ENCODE data around the gene CDKL1. TPM values are rescaled to one million over a fixed set of nuclear protein-coding genes. Genes with fewer than 3 reads are reported as not detected.

CDKL1 gene
- total and polyA plus RNA-seq, 2 donors (not counting 1 experiment from before 2014, with no cell fraction given) = 5.3 to 7.9 TPM

GRCh38 chr14:50353126-50353525 lies 43.6 kb downstream of the CDKL1 start:
- Histone ChIP-seq H3K4me1 (ENCODE audit: control insufficient read depth in 2 of 2, insufficient read depth in 2 of 2, low read length in 2 of 2) (no peaks in the 10 kb centered on the region), H3K4me3 (ENCODE audit: control extremely low read depth in 1 of 5, extremely low read depth in 1 of 5, insufficient read depth in 1 of 5, low read depth in 2 of 5, low read length in 4 of 5) (no peak overlapping the region), H3K79me2 (ENCODE audit: control insufficient read depth, insufficient read depth, low read length) (peaks cover 3% of the 10 kb centered on the region), H3K4me2 (replicated peaks; ENCODE audit: low read depth, low read length, poor library complexity, severe bottlenecking) (no peak overlapping the region), H3K9ac (ENCODE audit: low read length) (no peak overlapping the region), H2AFZ (ENCODE audit: insufficient read depth, low read depth, low read length, poor library complexity, severe bottlenecking) (no peak overlapping the region), H3K27ac (ENCODE audit: low read length in 2 of 2) (no peak overlapping the region), H3K36me3 (replicated peaks in 1 of 2; ENCODE audit: control extremely low read depth in 1 of 2, control insufficient read depth in 1 of 2, extremely low read depth in 1 of 2, insufficient read depth in 2 of 2, low read length in 1 of 2) (peaks cover 0 to 16% of the 10 kb centered on the region in 2 experiments), H4K20me1 (ENCODE audit: control insufficient read depth, insufficient read depth, low read length, poor library complexity, severe bottlenecking) (no peaks in the 10 kb centered on the region), H3K9me3 (ENCODE audit: control extremely low read depth in 1 of 3, control insufficient read depth in 2 of 3, insufficient read depth in 1 of 3, low read length in 2 of 3) (no peaks in the 10 kb centered on the region), H3K27me3 (replicated peaks in 1 of 4; ENCODE audit: control extremely low read depth in 1 of 4, control insufficient read depth in 3 of 4, insufficient read depth in 4 of 4, low read length in 3 of 4) (no peaks in the 10 kb centered on the region)
- WGBS (ENCODE audit: insufficient coverage) = 94% methylated on average over 2 of the region's 4 CpGs
- ChIA-PET POLR2A (no interaction called here), CTCF (no interaction called here)
- Mint-ChIP-seq H3K27ac (no peak overlapping the region), H3K9me3 (ENCODE audit: insufficient read depth) (no peaks in the 10 kb centered on the region), H3K27me3 (no peaks in the 10 kb centered on the region), H3K4me3 (no peak overlapping the region), H3K4me1 (peaks cover 1% of the 10 kb centered on the region)
- intact Hi-C loops (cut with micrococcal nuclease) = no loop called here
- TF ChIP-seq CTCF (IDR thresholded peaks at IDR 0.05) (no peak), EZH2 (IDR thresholded peaks at IDR 0.05; ENCODE audit: borderline replicate concordance, insufficient read depth, low read depth, low read length, poor library complexity, severe bottlenecking) (no peak)
- no peak for ATAC-seq (ENCODE audit: low read depth)
- no peak for DNase-seq

GRCh38 chr14:50352584-50352983 lies 44.1 kb downstream of the CDKL1 start:
- no peaks in the 10 kb centered on the region for H3K9me3 Mint-ChIP-seq (ENCODE audit: insufficient read depth)
- DNase-seq (no peak), ATAC-seq (ENCODE audit: low read depth) (no peak)
- Histone ChIP-seq H3K9ac (ENCODE audit: low read length) (no peak overlapping the region), H3K4me1 (ENCODE audit: control insufficient read depth in 2 of 2, insufficient read depth in 2 of 2, low read length in 2 of 2) (no peaks in the 10 kb centered on the region), H3K4me3 (ENCODE audit: control extremely low read depth in 1 of 5, extremely low read depth in 1 of 5, insufficient read depth in 1 of 5, low read depth in 2 of 5, low read length in 4 of 5) (no peak overlapping the region), H3K27ac (ENCODE audit: low read length in 2 of 2) (no peak overlapping the region), H3K9me3 (ENCODE audit: control extremely low read depth in 1 of 3, control insufficient read depth in 2 of 3, insufficient read depth in 1 of 3, low read length in 2 of 3) (no peaks in the 10 kb centered on the region), H4K20me1 (ENCODE audit: control insufficient read depth, insufficient read depth, low read length, poor library complexity, severe bottlenecking) (no peaks in the 10 kb centered on the region), H3K79me2 (ENCODE audit: control insufficient read depth, insufficient read depth, low read length) (peaks cover 3% of the 10 kb centered on the region), H3K36me3 (replicated peaks in 1 of 2; ENCODE audit: control extremely low read depth in 1 of 2, control insufficient read depth in 1 of 2, extremely low read depth in 1 of 2, insufficient read depth in 2 of 2, low read length in 1 of 2) (peaks cover 0 to 10% of the 10 kb centered on the region in 2 experiments), H3K27me3 (replicated peaks in 1 of 4; ENCODE audit: control extremely low read depth in 1 of 4, control insufficient read depth in 3 of 4, insufficient read depth in 4 of 4, low read length in 3 of 4) (no peaks in the 10 kb centered on the region), H2AFZ (ENCODE audit: insufficient read depth, low read depth, low read length, poor library complexity, severe bottlenecking) (no peak overlapping the region), H3K4me2 (replicated peaks; ENCODE audit: low read depth, low read length, poor library complexity, severe bottlenecking) (no peak overlapping the region)
- intact Hi-C loops (cut with micrococcal nuclease) = no loop called here
- ChIA-PET CTCF (no interaction called here), POLR2A (no interaction called here)
- no peaks in the 10 kb centered on the region for H3K27me3 Mint-ChIP-seq
- no peak overlapping the region for H3K4me3 Mint-ChIP-seq
- no peak overlapping the region for H3K27ac Mint-ChIP-seq
- TF ChIP-seq EZH2 (IDR thresholded peaks at IDR 0.05; ENCODE audit: borderline replicate concordance, insufficient read depth, low read depth, low read length, poor library complexity, severe bottlenecking) (no peak), CTCF (IDR thresholded peaks at IDR 0.05) (no peak)
- H3K4me1 Mint-ChIP-seq = peaks cover 1% of the 10 kb centered on the region
- 100% methylated on average over 2 of the region's 4 CpGs for WGBS (ENCODE audit: insufficient coverage)
